Eye (tissue), 1 donor: ENCODE results near the gene OR2AG1.
A peak's percentile ranks its signal among the peaks of the same experiment; 100 is the strongest.
"Not testable (repeated sequence)": the region's sequence is repeated elsewhere in the genome, so short reads cannot be mapped to it uniquely, and the experiment has no call there.

ENCODE experiments used
- DNase-seq: peaks from one replicate; pipeline ENCODE4 v3.0.0-alpha.2; 2015

The OR2AG1 gene

GRCh38 chr11:6794639-6795038 lies 11.8 kb downstream of the OR2AG1 start:
- no peak for DNase-seq

- DNase-seq = no peak
Measured at GRCh38 chr11:6799402-6799801, 16.6 kb downstream of the OR2AG1 start, which contains the start of gene OR6A2. Gene OR6A2 (minus strand): TSS chr11:6799689. CDS start chr11:6795708, 3,981 bp downstream.

GRCh38 chr11:6801075-6801474 lies 18.3 kb downstream of the OR2AG1 start:
- not testable (repeated sequence) for DNase-seq

GRCh38 chr11:6812390-6813005 lies 29.7 kb downstream of the OR2AG1 start:
- DNase-seq = peak; percentile 83

- no peak for DNase-seq
Measured at GRCh38 chr11:6813656-6814055, 30.8 kb downstream of the OR2AG1 start.

- DNase-seq = no peak
Measured at GRCh38 chr11:6817694-6818093, 34.9 kb downstream of the OR2AG1 start.

- DNase-seq = no peak
Measured at GRCh38 chr11:6818967-6819366, 36.1 kb downstream of the OR2AG1 start.

- DNase-seq = peak; percentile 74
Measured at GRCh38 chr11:6824136-6824823, 41.5 kb downstream of the OR2AG1 start.

GRCh38 chr11:6825231-6825744 lies 42.5 kb downstream of the OR2AG1 start:
- DNase-seq = peak; percentile 25

GRCh38 chr11:6828103-6828502 lies 45.3 kb downstream of the OR2AG1 start:
- no peak for DNase-seq

- peak; percentile 52 for DNase-seq
Measured at GRCh38 chr11:6833356-6833755, 50.5 kb downstream of the OR2AG1 start.

- no peak for DNase-seq
Measured at GRCh38 chr11:6834021-6834420, 51.2 kb downstream of the OR2AG1 start.
